HEK293T (cell line): Measurements from ENCODE around the gene PEX11B.

Source experiments
- CTCF ChIA-PET: fragments of 350-600 bp; formaldehyde crosslinking; extraction: SDS; loops from one replicate; lab custom pipeline; 2021; ENCODE audit warnings: antibody characterized with exemption, inconsistent platforms; lab: Yijun Ruan, JAX
- POLR2A ChIA-PET: fragments of 350-600 bp; formaldehyde crosslinking; extraction: SDS; loops from one replicate; lab custom pipeline; 2020; ENCODE audit warnings: antibody characterized with exemption, inconsistent platforms; lab: Yijun Ruan, JAX
- DNase-seq: peaks from one replicate; pipeline ENCODE4 v3.0.0; 2012; ENCODE audit warnings: mixed read lengths; ENCODE audit errors: extremely low spot score
- ARNT ChIP-seq: fragments of 450-650 bp; IDR thresholded peaks from 2 replicates; pipeline ENCODE4 v1.6.1; 2017; ENCODE audit warnings: mild to moderate bottlenecking
- BHLHE40 ChIP-seq: fragments of 450-650 bp; IDR thresholded peaks from 2 replicates; pipeline ENCODE4 v1.6.1; 2016; ENCODE audit warnings: mild to moderate bottlenecking, moderate library complexity, borderline replicate concordance
- CTBP1 ChIP-seq: fragments of 450-650 bp; IDR thresholded peaks from 2 replicates; pipeline ENCODE4 v1.6.1; 2016; ENCODE audit warnings: borderline replicate concordance
- ELF4 ChIP-seq: fragments of 450-650 bp; IDR thresholded peaks from 2 replicates; pipeline ENCODE4 v1.6.1; 2017; ENCODE audit warnings: antibody characterized with exemption
- FOXA1 ChIP-seq: fragments of 450-650 bp; IDR thresholded peaks from 2 replicates; pipeline ENCODE4 v1.6.1; 2016; ENCODE audit warnings: mild to moderate bottlenecking
- FOXK2 ChIP-seq: fragments of 450-650 bp; IDR thresholded peaks from 2 replicates; pipeline ENCODE4 v1.6.1; 2016; ENCODE audit warnings: mild to moderate bottlenecking
- FOXM1 ChIP-seq: fragments of 450-650 bp; IDR thresholded peaks from 2 replicates; pipeline ENCODE4 v1.6.1; 2017; ENCODE audit warnings: mild to moderate bottlenecking, borderline replicate concordance
- HDGF ChIP-seq: fragments of 450-650 bp; IDR thresholded peaks from 2 replicates; pipeline ENCODE4 v1.6.1; 2017; ENCODE audit warnings: antibody characterized with exemption, borderline replicate concordance
- L3MBTL2 ChIP-seq: fragments of 450-650 bp; conservative IDR thresholded peaks from 2 replicates; pipeline ENCODE4 v1.6.1; 2016; ENCODE audit warnings: mild to moderate bottlenecking
- LEF1 ChIP-seq: fragments of 450-650 bp; IDR thresholded peaks from 2 replicates; pipeline ENCODE4 v1.6.1; 2017; ENCODE audit warnings: mild to moderate bottlenecking, borderline replicate concordance
- NFRKB ChIP-seq: fragments of 450-650 bp; IDR thresholded peaks from 2 replicates; pipeline ENCODE4 v1.6.1; 2016; ENCODE audit warnings: mild to moderate bottlenecking, moderate library complexity
- PKNOX1 ChIP-seq: fragments of 450-650 bp; IDR thresholded peaks from 2 replicates; pipeline ENCODE4 v1.6.1; 2016
- SP1 ChIP-seq: fragments of 450-650 bp; IDR thresholded peaks from 2 replicates; pipeline ENCODE4 v1.6.1; 2017
- SUZ12 ChIP-seq: fragments of 450-650 bp; IDR thresholded peaks from 2 replicates; pipeline ENCODE4 v1.6.1; 2016; ENCODE audit warnings: mild to moderate bottlenecking
- TARDBP ChIP-seq: fragments of 450-650 bp; IDR thresholded peaks from 2 replicates; pipeline ENCODE4 v1.6.1; 2016
- ZNF384 ChIP-seq: fragments of 450-650 bp; IDR thresholded peaks from 2 replicates; pipeline ENCODE4 v1.6.1; 2016

Gene PEX11B

GRCh38 chr1:145959333-145959732 is 40.8 kb upstream of the PEX11B start:
- ChIA-PET POLR2A (interaction anchor here (0.6 to 6.1 kb wide), 5 partner anchors 17 to 92 kb away, joined by 3 to 90 read pairs (median 12); partner anchors contain the start of gene RBM8A), CTCF (interaction anchor here (0.6 to 2.1 kb wide), 3 partner anchors 67 to 114 kb away, joined by 3 to 7 read pairs (median 5); partner anchors contain the start of gene NUDT17)
- DNase-seq = no peak
- TF ChIP-seq LEF1 (no peak), NFRKB (no peak), L3MBTL2 (no peak), ARNT (no peak), SUZ12 (no peak), CTBP1 (no peak)

GRCh38 chr1:145958734-145959133 is 40.2 kb upstream of the PEX11B start:
- TF ChIP-seq PKNOX1 = no peak
- TF ChIP-seq SP1 = no peak
- TF ChIP-seq TARDBP = no peak
- TF ChIP-seq BHLHE40 = no peak
- TF ChIP-seq SUZ12 = no peak
- no peak for TF ChIP-seq CTBP1
- TF ChIP-seq FOXM1 = no peak
- TF ChIP-seq HDGF = no peak
- no peak for TF ChIP-seq ARNT
- no peak for TF ChIP-seq FOXA1
- CTCF ChIA-PET = interaction anchor here (0.6 to 2.1 kb wide), 6 partner anchors 21 to 113 kb away, joined by 3 to 7 read pairs (median 4); partner anchors contain the start of genes NUDT17 and RBM8A

GRCh38 chr1:145957443-145958319 is 39.2 kb upstream of the PEX11B start, which contains the start of gene LIX1L:
Gene LIX1L, minus strand, starts transcription at chr1:145958017. Its CDS starts 90 bp downstream, at chr1:145957927.
- peak; percentile 95 for DNase-seq
- CTCF ChIA-PET = interaction anchor here (1.0 to 2.1 kb wide), 6 partner anchors 22 to 112 kb away, joined by 3 to 7 read pairs (median 4); partner anchors contain the start of genes NUDT17 and RBM8A
- POLR2A ChIA-PET = interaction anchor here (0.5 to 6.1 kb wide), 21 partner anchors 9 to 99 kb away, joined by 3 to 90 read pairs (median 4); partner anchors contain the start of genes PEX11B, PIAS3 and RBM8A
- TF ChIP-seq FOXK2 = no peak
- TF ChIP-seq PKNOX1 = peak; percentile 99

More at GRCh38 chr1:145958734-145959133, 40.2 kb upstream of the PEX11B start:
- POLR2A ChIA-PET = interaction anchor here (0.6 to 6.1 kb wide), 14 partner anchors 16 to 100 kb away, joined by 3 to 90 read pairs (median 4); partner anchors contain the start of genes PIAS3 and RBM8A
- no peak for DNase-seq

- POLR2A ChIA-PET = interaction anchor here (1.2 to 6.1 kb wide), 10 partner anchors 9 to 98 kb away, joined by 3 to 90 read pairs (median 6); partner anchors contain the start of genes PEX11B, PIAS3 and RBM8A
- no peak for TF ChIP-seq HDGF
- DNase-seq = no peak
- CTCF ChIA-PET = interaction anchor here (1.9 to 2.1 kb wide), 2 partner anchors 29 to 111 kb away, joined by 6 to 7 read pairs; partner anchors contain the start of genes NUDT17 and RBM8A
Measured at GRCh38 chr1:145956781-145957442, 38.4 kb upstream of the PEX11B start.

GRCh38 chr1:145956361-145956760 is 37.8 kb upstream of the PEX11B start:
- POLR2A ChIA-PET = interaction anchor here (0.7 to 6.1 kb wide), 4 partner anchors 8 to 97 kb away, joined by 3 to 90 read pairs (median 8); partner anchors contain the start of genes ANKRD34A, PIAS3, POLR3GL and RBM8A
- TF ChIP-seq ELF4 = no peak
- TF ChIP-seq CTBP1 = no peak
- no peak for TF ChIP-seq SUZ12
- TF ChIP-seq PKNOX1 = no peak
- CTCF ChIA-PET = no interaction called here
- no peak for DNase-seq

GRCh38 chr1:145955436-145955835 is 36.9 kb upstream of the PEX11B start:
- ChIA-PET CTCF (interaction anchor here (1.0 to 2.0 kb wide), 2 partner anchors 52 to 75 kb away, joined by 3 to 4 read pairs; no protein-coding TSS in a partner anchor), POLR2A (interaction anchor here (2.1 to 6.1 kb wide), 3 partner anchors 9 to 96 kb away, joined by 6 to 90 read pairs (median 11); partner anchors contain the start of genes ANKRD34A, PIAS3, POLR3GL and RBM8A)
- TF ChIP-seq HDGF (no peak), FOXM1 (no peak), FOXA1 (no peak), L3MBTL2 (no peak), SUZ12 (no peak), ELF4 (no peak), TARDBP (no peak), SP1 (no peak), PKNOX1 (no peak), FOXK2 (no peak), BHLHE40 (no peak), NFRKB (no peak), ZNF384 (no peak), CTBP1 (no peak), LEF1 (no peak), ARNT (no peak)
- no peak for DNase-seq
